Measurements from ENCODE around the gene GNGT1. TPM values are rescaled to one million over a fixed set of nuclear protein-coding genes. Genes with fewer than 3 reads are reported as not detected.
"Not testable (repeated sequence)": the region's sequence is repeated elsewhere in the genome, so short reads cannot be mapped to it uniquely, and the experiment has no call there.

Gene GNGT1
- polyA plus RNA-seq, 1 donor from 2014 or later, result not detected

- Histone ChIP-seq H3K27me3 (ENCODE audit: insufficient read depth, low read depth, low read length) (no peaks in the 10 kb centered on the region), H3K9ac (ENCODE audit: low read length) (no peak overlapping the region), H3K79me2 (replicated peaks; ENCODE audit: insufficient read depth, low read length) (no peaks in the 10 kb centered on the region), H3F3A (ENCODE audit: insufficient read depth, low read length, poor library complexity, severe bottlenecking) (no peaks in the 10 kb centered on the region), H3K9me2 (ENCODE audit: insufficient read depth, low read length) (no peaks in the 10 kb centered on the region), H4K20me1 (ENCODE audit: insufficient read depth) (no peaks in the 10 kb centered on the region), H3K9me3 (ENCODE audit: low read length) (no peaks in the 10 kb centered on the region), H3K4me3 (ENCODE audit: low read length) (no peak overlapping the region), H3K4me2 (ENCODE audit: low read length) (no peak overlapping the region), H2AFZ (ENCODE audit: low read depth, low read length) (no peak overlapping the region), H3K36me3 (ENCODE audit: insufficient read depth, low read length) (no peaks in the 10 kb centered on the region), H3K27ac (ENCODE audit: low read length) (no peak overlapping the region)
- no peak for TF ChIP-seq RAD21 (conservative IDR thresholded peaks at IDR 0.05)
- no peak for TF ChIP-seq SMC3 (conservative IDR thresholded peaks at IDR 0.05; ENCODE audit: poor library complexity)
- TF ChIP-seq EZH2 (IDR thresholded peaks at IDR 0.05; ENCODE audit: borderline replicate concordance, insufficient read depth, low read length, poor library complexity, severe bottlenecking), result no peak
- TF ChIP-seq REST (IDR thresholded peaks at IDR 0.05; ENCODE audit: borderline replicate concordance), result no peak
- no peak for TF ChIP-seq CTCF (IDR thresholded peaks at IDR 0.05; ENCODE audit: poor library complexity, severe bottlenecking)
- TF ChIP-seq POLR2AphosphoS5 (IDR thresholded peaks at IDR 0.05), result no peak
- no peak for TF ChIP-seq EP300 (conservative IDR thresholded peaks at IDR 0.05; ENCODE audit: poor library complexity, severe bottlenecking)
- no peak for TF ChIP-seq MXI1 (conservative IDR thresholded peaks at IDR 0.05; ENCODE audit: poor library complexity, severe bottlenecking)
- no peak for TF ChIP-seq TAF1 (IDR thresholded peaks at IDR 0.05; ENCODE audit: low read depth)
Observed at GRCh38 chr7:93913197-93913596, 6.8 kb downstream of the GNGT1 start.

GRCh38 chr7:93914581-93915066, 8.3 kb downstream of the GNGT1 start:
- Histone ChIP-seq H3K27me3 (ENCODE audit: insufficient read depth, low read depth, low read length) (no peaks in the 10 kb centered on the region), H3K36me3 (ENCODE audit: insufficient read depth, low read length) (no peaks in the 10 kb centered on the region), H3K9ac (ENCODE audit: low read length) (no peak overlapping the region), H3K79me2 (replicated peaks; ENCODE audit: insufficient read depth, low read length) (no peaks in the 10 kb centered on the region), H2AFZ (ENCODE audit: low read depth, low read length) (no peak overlapping the region), H3K4me3 (ENCODE audit: low read length) (no peak overlapping the region), H4K20me1 (ENCODE audit: insufficient read depth) (no peaks in the 10 kb centered on the region), H3K27ac (ENCODE audit: low read length) (no peak overlapping the region), H3K9me2 (ENCODE audit: insufficient read depth, low read length) (no peaks in the 10 kb centered on the region), H3F3A (ENCODE audit: insufficient read depth, low read length, poor library complexity, severe bottlenecking) (no peaks in the 10 kb centered on the region), H3K4me2 (ENCODE audit: low read length) (no peak overlapping the region), H3K9me3 (ENCODE audit: low read length) (no peaks in the 10 kb centered on the region)
- TF ChIP-seq MXI1 (conservative IDR thresholded peaks at IDR 0.05; ENCODE audit: poor library complexity, severe bottlenecking), result no peak

- not testable (repeated sequence) for H3K27ac ChIP-seq (ENCODE audit: low read length); H3K27me3 ChIP-seq (ENCODE audit: insufficient read depth, low read depth, low read length); H3K4me2 ChIP-seq (ENCODE audit: low read length); H3K9ac ChIP-seq (ENCODE audit: low read length); H3F3A ChIP-seq (ENCODE audit: insufficient read depth, low read length, poor library complexity, severe bottlenecking); H3K36me3 ChIP-seq (ENCODE audit: insufficient read depth, low read length); H3K9me3 ChIP-seq (ENCODE audit: low read length); H4K20me1 ChIP-seq (ENCODE audit: insufficient read depth); H3K79me2 ChIP-seq (replicated peaks; ENCODE audit: insufficient read depth, low read length); H3K9me2 ChIP-seq (ENCODE audit: insufficient read depth, low read length); H3K4me3 ChIP-seq (ENCODE audit: low read length); H2AFZ ChIP-seq (ENCODE audit: low read depth, low read length)
Observed at GRCh38 chr7:93915206-93915842, 9.0 kb downstream of the GNGT1 start.

- H3K79me2 ChIP-seq (replicated peaks; ENCODE audit: insufficient read depth, low read length); H3K9me3 ChIP-seq (ENCODE audit: low read length); H3K4me2 ChIP-seq (ENCODE audit: low read length); H3K9me2 ChIP-seq (ENCODE audit: insufficient read depth, low read length); H3K4me3 ChIP-seq (ENCODE audit: low read length); H4K20me1 ChIP-seq (ENCODE audit: insufficient read depth); H3F3A ChIP-seq (ENCODE audit: insufficient read depth, low read length, poor library complexity, severe bottlenecking); H3K27ac ChIP-seq (ENCODE audit: low read length); H3K27me3 ChIP-seq (ENCODE audit: insufficient read depth, low read depth, low read length); H3K36me3 ChIP-seq (ENCODE audit: insufficient read depth, low read length); H3K9ac ChIP-seq (ENCODE audit: low read length); H2AFZ ChIP-seq (ENCODE audit: low read depth, low read length): not testable (repeated sequence)
Observed at GRCh38 chr7:93915888-93916287, 9.5 kb downstream of the GNGT1 start.

- not testable (repeated sequence) for H3K36me3 ChIP-seq (ENCODE audit: insufficient read depth, low read length); H3K9ac ChIP-seq (ENCODE audit: low read length); H3K9me2 ChIP-seq (ENCODE audit: insufficient read depth, low read length); H2AFZ ChIP-seq (ENCODE audit: low read depth, low read length); H3K79me2 ChIP-seq (replicated peaks; ENCODE audit: insufficient read depth, low read length); H3K27ac ChIP-seq (ENCODE audit: low read length); H3F3A ChIP-seq (ENCODE audit: insufficient read depth, low read length, poor library complexity, severe bottlenecking); H3K4me3 ChIP-seq (ENCODE audit: low read length); H3K9me3 ChIP-seq (ENCODE audit: low read length); H4K20me1 ChIP-seq (ENCODE audit: insufficient read depth); H3K27me3 ChIP-seq (ENCODE audit: insufficient read depth, low read depth, low read length); H3K4me2 ChIP-seq (ENCODE audit: low read length)
Observed at GRCh38 chr7:93916315-93916714, 9.9 kb downstream of the GNGT1 start.
